GM21381 (cell line): ENCODE measurements around the gene ST6GALNAC1.
"Not testable (repeated sequence)": the region's sequence is repeated elsewhere in the genome, so short reads cannot be mapped to it uniquely, and the experiment has no call there.

Source experiments
- ATAC-seq: cut with Tn5 transposase; IDR thresholded peaks from one replicate; pipeline ENCODE4 v1.9.1; 2021; ENCODE audit warnings: mild to moderate bottlenecking, moderate library complexity; ENCODE audit not compliant: unreplicated experiment

ST6GALNAC1 gene

DNA sequence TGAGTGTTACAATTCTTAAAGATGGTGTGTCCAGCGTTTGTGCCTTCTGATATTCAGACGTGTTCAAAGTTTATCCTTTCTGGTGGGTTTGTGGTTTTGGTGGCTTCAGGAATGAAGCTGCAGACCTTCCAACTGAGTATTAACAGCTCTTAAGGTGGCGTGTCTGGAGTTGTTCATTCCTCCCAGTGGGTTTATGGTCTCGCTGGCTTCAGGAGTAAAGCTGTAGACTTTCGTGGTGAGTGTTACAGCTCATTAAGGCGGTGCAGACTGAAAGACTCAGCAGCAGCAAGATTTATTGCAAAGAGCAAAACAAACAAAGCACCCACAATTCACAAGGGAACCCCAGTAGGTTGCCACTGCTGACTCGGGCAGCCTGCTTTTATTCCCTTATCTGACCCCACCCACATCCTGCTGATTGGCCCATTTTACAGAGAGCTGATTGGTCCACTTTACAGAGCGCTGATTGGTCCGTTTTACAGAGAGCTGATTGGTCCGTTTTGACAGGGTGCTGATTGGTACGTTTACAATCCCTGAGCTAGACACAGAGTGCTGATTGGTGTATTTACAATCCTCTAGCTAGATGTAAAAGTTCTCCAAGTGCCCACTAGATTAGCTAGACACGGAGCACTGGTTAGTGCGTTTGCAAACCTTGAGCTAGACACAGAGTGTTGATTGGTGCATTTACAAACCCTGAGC lies 29.3 kb downstream of the ST6GALNAC1 start:
- not testable (repeated sequence) for ATAC-seq

GRCh38 chr17:76612977-76613851 lies 30.3 kb downstream of the ST6GALNAC1 start:
- ATAC-seq, result no peak

- ATAC-seq, result no peak
Observed at GRCh38 chr17:76612465-76612864, 31.1 kb downstream of the ST6GALNAC1 start.

GRCh38 chr17:76611758-76612157 lies 31.8 kb downstream of the ST6GALNAC1 start:
- no peak for ATAC-seq

- not testable (repeated sequence) for ATAC-seq
Observed at GRCh38 chr17:76611080-76611749, 32.3 kb downstream of the ST6GALNAC1 start.

GRCh38 chr17:76606685-76607084 lies 36.9 kb downstream of the ST6GALNAC1 start:
- ATAC-seq, result not testable (repeated sequence)

GRCh38 chr17:76601065-76601464 lies 42.5 kb downstream of the ST6GALNAC1 start:
- no peak for ATAC-seq

DNA sequence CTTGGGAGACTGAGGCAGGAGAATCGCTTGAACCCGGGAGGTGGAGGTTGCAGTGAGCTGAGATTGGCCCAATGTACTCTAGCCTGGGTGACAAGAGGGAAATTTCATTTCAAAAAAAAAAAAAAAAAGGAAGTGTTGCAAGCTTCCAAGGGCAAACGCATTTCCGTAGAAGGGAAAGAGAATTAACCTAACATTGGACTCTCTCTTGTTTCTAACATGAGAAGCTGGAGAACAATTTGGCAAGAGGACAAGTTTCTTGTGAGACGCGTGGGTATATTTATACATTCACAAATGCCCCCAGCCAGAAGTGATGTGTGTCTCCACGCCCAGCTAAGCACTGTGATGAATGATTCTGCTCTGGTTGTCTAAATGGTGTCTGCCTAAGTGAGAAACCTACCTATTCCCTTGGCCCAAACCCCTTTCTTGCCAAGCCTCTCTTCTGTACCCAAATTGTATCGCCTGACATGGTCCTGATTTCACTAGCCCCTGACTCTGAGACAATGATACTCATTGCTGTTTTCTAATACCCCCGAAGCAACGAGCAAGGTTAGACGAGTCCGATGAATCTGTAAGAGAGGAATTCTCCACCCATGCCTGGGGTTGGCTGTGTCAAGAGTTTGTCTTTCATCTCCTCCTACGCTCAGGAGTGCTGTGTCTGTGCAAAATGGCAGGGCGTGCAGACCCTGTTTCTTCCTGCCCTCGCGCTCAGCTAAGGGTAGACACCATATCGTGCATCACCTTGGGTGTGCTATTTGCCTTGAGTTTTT lies 43.7 kb downstream of the ST6GALNAC1 start:
- no peak for ATAC-seq

DNA sequence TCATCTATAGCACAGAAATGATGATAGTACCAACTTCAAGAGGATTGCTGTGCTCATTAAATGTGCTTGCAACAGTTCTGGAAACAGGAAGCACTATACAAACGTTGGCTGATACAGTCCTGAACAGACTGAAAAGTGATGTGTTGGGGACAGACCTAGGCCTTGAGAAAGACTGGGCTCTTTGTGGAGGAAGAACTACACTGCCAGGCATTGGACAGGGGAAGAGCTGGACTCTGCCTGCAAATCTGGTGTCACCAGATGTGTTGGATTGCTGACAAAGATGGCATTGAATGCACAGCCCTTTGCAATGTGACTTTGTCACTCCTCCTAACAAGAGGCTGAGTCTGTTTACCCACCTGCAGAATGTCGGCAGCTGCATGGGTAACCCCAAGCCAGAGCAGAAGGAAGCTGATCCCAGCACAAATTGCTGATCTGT lies 45.5 kb downstream of the ST6GALNAC1 start:
- ATAC-seq, result no peak

GRCh38 chr17:76597156-76598003 lies 46.2 kb downstream of the ST6GALNAC1 start:
- no peak for ATAC-seq

- ATAC-seq, result no peak
Observed at GRCh38 chr17:76594690-76595089, 48.9 kb downstream of the ST6GALNAC1 start.

DNA sequence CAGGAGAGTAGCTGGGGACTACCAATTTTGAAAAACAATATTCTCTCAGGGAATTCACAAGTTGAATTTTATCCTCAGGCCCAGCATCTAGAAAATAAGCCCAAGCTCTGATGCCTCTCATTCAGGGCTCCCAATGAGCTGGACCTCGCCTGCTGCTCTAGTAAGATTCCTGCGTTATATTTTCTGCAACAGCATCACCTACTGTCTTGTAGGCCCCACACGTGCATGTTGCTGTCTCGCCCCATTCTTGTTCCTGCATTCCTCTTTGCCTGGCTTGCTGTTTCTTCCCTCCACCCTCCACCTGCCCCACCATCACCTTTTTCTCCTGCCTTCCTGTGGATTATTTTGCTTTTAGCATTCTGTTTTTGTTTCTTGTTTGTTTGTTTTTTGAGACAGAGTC lies 49.6 kb downstream of the ST6GALNAC1 start:
- no peak for ATAC-seq

DNA sequence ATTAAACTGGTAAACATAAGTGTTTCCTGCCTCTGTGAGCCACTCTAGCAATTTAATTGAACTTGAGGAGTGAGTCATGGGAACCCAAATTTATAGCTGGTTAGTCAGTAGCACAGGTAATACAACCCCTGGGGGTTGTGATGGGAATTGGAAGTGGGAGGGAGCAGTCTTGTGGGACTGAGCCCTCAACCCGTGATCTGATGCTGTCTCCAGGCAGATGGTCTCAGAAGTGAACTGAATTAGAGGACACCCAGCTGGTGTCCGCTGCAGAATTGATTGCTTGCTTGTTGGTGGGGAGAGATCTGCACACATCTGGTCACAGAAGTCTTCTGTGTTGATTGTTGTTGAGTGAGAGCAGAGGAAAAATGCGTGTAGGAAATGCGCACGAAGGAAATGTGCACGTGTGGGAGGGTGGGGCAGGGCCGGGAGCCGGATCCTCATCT lies 50.2 kb downstream of the ST6GALNAC1 start:
- ATAC-seq, result no peak

DNA sequence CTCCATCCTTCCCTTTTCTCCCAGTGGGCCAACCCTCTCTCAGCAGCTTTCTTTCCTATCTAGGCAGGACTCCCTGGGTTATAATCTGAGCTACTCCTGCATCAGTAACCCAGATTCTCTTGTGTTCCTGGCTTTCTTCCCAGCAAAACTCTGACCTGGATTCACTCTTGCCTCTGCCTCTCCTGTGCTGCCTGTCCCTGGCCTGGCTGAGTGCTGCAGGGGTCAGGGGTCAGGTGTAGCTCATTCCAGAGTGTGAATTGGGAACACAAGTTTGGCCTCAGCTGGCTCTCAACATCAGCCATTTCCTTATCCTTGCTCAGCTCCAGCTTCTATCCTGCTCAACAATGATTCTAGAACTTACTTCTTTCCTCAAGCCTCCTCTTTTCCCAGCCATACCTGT lies 55.4 kb downstream of the ST6GALNAC1 start:
- ATAC-seq, result no peak

- ATAC-seq, result no peak
Observed at GRCh38 chr17:76586741-76587487, 56.6 kb downstream of the ST6GALNAC1 start.

- ATAC-seq, result no peak
Observed at GRCh38 chr17:76585649-76586593, 57.6 kb downstream of the ST6GALNAC1 start, which contains the start of gene ST6GALNAC2. Gene ST6GALNAC2, minus strand, starts transcription at chr17:76585860. Its CDS starts 52 bp downstream, at chr17:76585808.

DNA sequence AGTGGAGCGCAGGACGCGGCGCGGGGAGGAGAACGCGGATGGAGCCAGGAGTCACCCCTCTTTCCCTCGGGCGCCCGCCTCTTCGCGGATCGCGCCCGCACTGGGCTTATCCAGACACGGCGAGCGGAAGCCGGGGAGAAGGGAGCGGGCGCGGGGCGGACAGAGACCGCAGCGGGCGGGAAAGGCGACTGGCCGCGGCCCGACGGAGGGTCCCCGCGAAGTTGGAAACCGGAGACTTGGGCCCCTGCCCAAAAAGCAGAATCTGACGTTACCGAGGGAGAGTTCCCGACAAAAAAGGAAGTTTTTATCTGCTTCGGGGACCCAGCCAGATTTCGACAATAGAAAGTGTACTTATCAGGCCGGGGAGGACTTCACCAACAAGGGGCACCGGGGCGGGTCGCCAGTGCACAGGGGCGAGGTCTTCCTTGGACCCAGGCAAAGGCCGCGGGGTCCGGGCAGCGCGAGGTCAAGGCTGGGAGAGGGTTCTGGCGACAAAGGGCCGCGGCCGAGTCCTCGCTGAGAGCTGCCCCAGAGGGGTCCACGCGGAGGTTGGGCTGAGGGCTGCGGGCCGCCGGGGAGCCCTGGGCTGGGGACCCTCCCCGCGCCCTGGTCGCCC lies 58.4 kb downstream of the ST6GALNAC1 start:
- ATAC-seq, result no peak
